Dendritic cell treated with granulocyte-macrophage colony-stimulating factor and Interleukin-4, amounts not matched to agents 40 ng/mL and 50 ng/mL, for 4 days (primary cell): ENCODE data around the gene CHD2.
A peak's percentile ranks its signal among the peaks of the same experiment; 100 is the strongest.

Experiments
- H3K27ac Mint-ChIP-seq: one replicate; pipeline ENCODE4 v1.8.0; 2022; ENCODE audit warnings: mild to moderate bottlenecking, mixed read lengths
- H3K27me3 Mint-ChIP-seq: one replicate; pipeline ENCODE4 v1.8.0; 2022; ENCODE audit warnings: mild to moderate bottlenecking, mixed read lengths
- H3K36me3 Mint-ChIP-seq: one replicate; pipeline ENCODE4 v1.8.0; 2022; ENCODE audit warnings: low read depth, mixed read lengths
- H3K4me1 Mint-ChIP-seq: one replicate; pipeline ENCODE4 v1.8.0; 2022; ENCODE audit warnings: low read depth, mixed read lengths
- H3K4me3 Mint-ChIP-seq: one replicate; pipeline ENCODE4 v1.8.0; 2022; ENCODE audit warnings: mild to moderate bottlenecking, moderate library complexity, mixed read lengths
- H3K9me3 Mint-ChIP-seq: one replicate; pipeline ENCODE4 v1.8.0; 2022; ENCODE audit warnings: mixed read lengths
- intact Hi-C: fragments of 100-400 bp; cut with micrococcal nuclease; formaldehyde crosslinking; loops from one replicate; pipeline ENCODE4 v1.15.0; 2022

CHD2 gene

GRCh38 chr15:93066834-93067648, 166.9 kb downstream of the CHD2 start:
- peaks cover 50% of the 10 kb centered on the region for H3K27me3 Mint-ChIP-seq
- H3K4me3 Mint-ChIP-seq = no peak overlapping the region
- no peaks in the 10 kb centered on the region for H3K36me3 Mint-ChIP-seq
- no peak overlapping the region for H3K27ac Mint-ChIP-seq
- no peaks in the 10 kb centered on the region for H3K9me3 Mint-ChIP-seq
- intact Hi-C loops = no loop called here
- H3K4me1 Mint-ChIP-seq = peaks cover 3% of the 10 kb centered on the region

GRCh38 chr15:93067649-93068085, 167.5 kb downstream of the CHD2 start:
- H3K9me3 Mint-ChIP-seq = no peaks in the 10 kb centered on the region
- H3K4me3 Mint-ChIP-seq = no peak overlapping the region
- H3K27ac Mint-ChIP-seq = no peak overlapping the region
- peaks cover 9% of the 10 kb centered on the region for H3K4me1 Mint-ChIP-seq
- peaks cover 51% of the 10 kb centered on the region for H3K27me3 Mint-ChIP-seq
- no peaks in the 10 kb centered on the region for H3K36me3 Mint-ChIP-seq
- intact Hi-C loops = no loop called here

GRCh38 chr15:93068581-93069199, 168.6 kb downstream of the CHD2 start:
- Mint-ChIP-seq H3K9me3 (no peaks in the 10 kb centered on the region), H3K27me3 (peaks cover 51% of the 10 kb centered on the region), H3K27ac (no peak overlapping the region), H3K4me1 (peaks cover 18% of the 10 kb centered on the region), H3K4me3 (no peak overlapping the region), H3K36me3 (no peaks in the 10 kb centered on the region)
- intact Hi-C loops = no loop called here

GRCh38 chr15:93070132-93070531, 170.0 kb downstream of the CHD2 start:
- H3K9me3 Mint-ChIP-seq = no peaks in the 10 kb centered on the region
- no peaks in the 10 kb centered on the region for H3K36me3 Mint-ChIP-seq
- intact Hi-C loops = no loop called here
- no peak overlapping the region for H3K4me3 Mint-ChIP-seq
- no peak overlapping the region for H3K27ac Mint-ChIP-seq
- H3K27me3 Mint-ChIP-seq = peaks cover 59% of the 10 kb centered on the region
- H3K4me1 Mint-ChIP-seq = peaks cover 20% of the 10 kb centered on the region

- Mint-ChIP-seq H3K36me3 (no peaks in the 10 kb centered on the region), H3K27me3 (peaks cover 64% of the 10 kb centered on the region), H3K27ac (no peak overlapping the region), H3K4me3 (no peak overlapping the region), H3K4me1 (peaks cover 20% of the 10 kb centered on the region), H3K9me3 (no peaks in the 10 kb centered on the region)
- intact Hi-C loops = no loop called here
Observed at GRCh38 chr15:93070551-93071296, 170.6 kb downstream of the CHD2 start.

- intact Hi-C loops = no loop called here
- Mint-ChIP-seq H3K4me1 (peaks cover 20% of the 10 kb centered on the region), H3K27me3 (peaks cover 70% of the 10 kb centered on the region), H3K9me3 (no peaks in the 10 kb centered on the region), H3K36me3 (no peaks in the 10 kb centered on the region), H3K4me3 (no peak overlapping the region), H3K27ac (no peak overlapping the region)
Observed at GRCh38 chr15:93071469-93071936, 171.4 kb downstream of the CHD2 start.

- intact Hi-C loops = no loop called here
- Mint-ChIP-seq H3K4me1 (peaks cover 20% of the 10 kb centered on the region), H3K4me3 (peak overlapping the region; percentile 64), H3K9me3 (no peaks in the 10 kb centered on the region), H3K36me3 (no peaks in the 10 kb centered on the region), H3K27ac (no peak overlapping the region), H3K27me3 (peaks cover 75% of the 10 kb centered on the region)
Observed at GRCh38 chr15:93072011-93072410, 171.9 kb downstream of the CHD2 start.

GRCh38 chr15:93072411-93073394, 172.6 kb downstream of the CHD2 start:
- Mint-ChIP-seq H3K4me3 (peak overlapping the region; percentile 64), H3K36me3 (no peaks in the 10 kb centered on the region), H3K27me3 (peaks cover 76% of the 10 kb centered on the region), H3K9me3 (no peaks in the 10 kb centered on the region), H3K27ac (no peak overlapping the region), H3K4me1 (peaks cover 20% of the 10 kb centered on the region)
- intact Hi-C loops = no loop called here

- Mint-ChIP-seq H3K4me3 (peak overlapping the region; percentile 53), H3K36me3 (no peaks in the 10 kb centered on the region), H3K9me3 (no peaks in the 10 kb centered on the region), H3K27ac (no peak overlapping the region), H3K4me1 (peaks cover 20% of the 10 kb centered on the region), H3K27me3 (peaks cover 79% of the 10 kb centered on the region)
- intact Hi-C loops = no loop called here
Observed at GRCh38 chr15:93073465-93073952, 173.4 kb downstream of the CHD2 start.

GRCh38 chr15:93074599-93074998, 174.5 kb downstream of the CHD2 start:
- H3K4me1 Mint-ChIP-seq = peaks cover 20% of the 10 kb centered on the region
- H3K4me3 Mint-ChIP-seq = no peak overlapping the region
- peaks cover 84% of the 10 kb centered on the region for H3K27me3 Mint-ChIP-seq
- intact Hi-C loops = no loop called here
- H3K27ac Mint-ChIP-seq = no peak overlapping the region
- no peaks in the 10 kb centered on the region for H3K9me3 Mint-ChIP-seq
- no peaks in the 10 kb centered on the region for H3K36me3 Mint-ChIP-seq

GRCh38 chr15:93076217-93076616, 176.1 kb downstream of the CHD2 start:
- no peak overlapping the region for H3K4me3 Mint-ChIP-seq
- intact Hi-C loops = no loop called here
- H3K9me3 Mint-ChIP-seq = no peaks in the 10 kb centered on the region
- H3K4me1 Mint-ChIP-seq = peaks cover 20% of the 10 kb centered on the region
- H3K27ac Mint-ChIP-seq = no peak overlapping the region
- no peaks in the 10 kb centered on the region for H3K36me3 Mint-ChIP-seq
- H3K27me3 Mint-ChIP-seq = peaks cover 78% of the 10 kb centered on the region

- no peak overlapping the region for H3K27ac Mint-ChIP-seq
- no peak overlapping the region for H3K4me3 Mint-ChIP-seq
- H3K27me3 Mint-ChIP-seq = peaks cover 71% of the 10 kb centered on the region
- H3K9me3 Mint-ChIP-seq = no peaks in the 10 kb centered on the region
- no peaks in the 10 kb centered on the region for H3K36me3 Mint-ChIP-seq
- intact Hi-C loops = no loop called here
- H3K4me1 Mint-ChIP-seq = peaks cover 19% of the 10 kb centered on the region
Observed at GRCh38 chr15:93076875-93077274, 176.8 kb downstream of the CHD2 start.
